Type B pancreatic cell (in vitro differentiated cells): ENCODE measurements around the gene SLC27A2. TPM values are rescaled to one million over a fixed set of nuclear protein-coding genes. Genes with fewer than 3 reads are reported as not detected.

ENCODE experiments used
- DNase-seq: peaks from one replicate; pipeline ENCODE4 v3.0.0; 2021; ENCODE audit warnings: mixed read lengths; ENCODE audit not compliant: unreplicated experiment; ENCODE audit errors: extremely low spot score
- H3K27ac Mint-ChIP-seq: 2 replicates; pipeline ENCODE4 v1.8.0; 2021; ENCODE audit warnings: mild to moderate bottlenecking, mixed read lengths
- H3K27me3 Mint-ChIP-seq: 2 replicates; pipeline ENCODE4 v1.8.0; 2021; ENCODE audit warnings: mixed read lengths
- H3K36me3 Mint-ChIP-seq: 2 replicates; pipeline ENCODE4 v1.8.0; 2021; ENCODE audit warnings: mixed read lengths
- H3K4me1 Mint-ChIP-seq: one replicate; pipeline ENCODE4 v1.8.0; 2021; ENCODE audit warnings: mixed read lengths; ENCODE audit not compliant: unreplicated experiment
- H3K4me3 Mint-ChIP-seq: 2 replicates; pipeline ENCODE4 v1.8.0; 2021; ENCODE audit warnings: mild to moderate bottlenecking, mixed read lengths
- H3K9me3 Mint-ChIP-seq: 2 replicates; pipeline ENCODE4 v1.8.0; 2021; ENCODE audit warnings: mixed read lengths
- CTCF ChIP-seq: fragments of 200-600 bp; sonication (generic); conservative IDR thresholded peaks from 2 replicates; pipeline ENCODE4 v1.5.0; 2021; ENCODE audit warnings: antibody characterized with exemption, mild to moderate bottlenecking
- total RNA-seq: library from RNA; stranded (reverse); gene quantifications from 2 replicates; pipeline ENCODE4 v1.2.1, GENCODE V29; 2021; ENCODE audit warnings: low replicate concordance

SLC27A2 gene
- total RNA-seq, 1 donor from 2014 or later: 5.9 TPM

DNA sequence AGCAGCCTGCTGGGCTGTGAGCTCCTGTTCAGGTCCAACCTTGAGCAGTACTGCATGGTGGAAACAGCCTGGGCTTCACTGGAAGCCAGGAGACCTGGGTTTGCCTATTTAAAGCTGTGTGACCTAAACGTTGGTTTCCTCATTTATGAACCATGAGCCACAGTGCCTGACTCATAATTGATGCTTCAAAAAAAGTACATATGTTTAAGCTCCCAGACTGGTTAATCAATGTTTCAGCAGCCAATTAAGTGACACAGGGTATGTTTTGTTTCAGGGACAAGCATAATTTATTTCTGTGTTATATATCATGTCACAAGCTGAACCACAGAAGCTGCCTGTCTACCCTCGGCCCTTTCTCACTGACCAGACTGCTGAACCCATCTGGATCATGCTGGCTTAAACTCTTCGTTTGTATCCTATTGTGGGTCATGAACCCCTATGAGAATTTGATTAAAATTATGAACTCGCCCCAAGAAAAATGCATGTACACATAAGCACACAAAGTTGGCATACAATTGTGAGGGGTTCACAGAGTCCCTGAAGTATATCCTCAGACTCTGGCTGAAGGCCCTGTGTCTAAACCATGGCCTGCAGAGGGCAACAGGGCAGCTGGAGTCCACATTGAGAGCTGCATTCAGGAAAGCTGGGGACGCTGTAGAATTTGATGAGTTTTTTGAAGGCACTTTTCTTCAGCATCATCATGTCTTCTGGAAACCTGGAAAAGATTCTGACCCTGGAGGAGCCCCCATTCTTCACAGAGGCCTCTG lies 59.9 kb downstream of the SLC27A2 start:
- DNase-seq: no peak
- TF ChIP-seq CTCF: no peak
- H3K9me3 Mint-ChIP-seq: no peaks in the 10 kb centered on the region
- no peak overlapping the region for H3K4me3 Mint-ChIP-seq
- no peaks in the 10 kb centered on the region for H3K4me1 Mint-ChIP-seq
- H3K27ac Mint-ChIP-seq: no peak overlapping the region
- H3K36me3 Mint-ChIP-seq: no peaks in the 10 kb centered on the region
- no peaks in the 10 kb centered on the region for H3K27me3 Mint-ChIP-seq

DNA sequence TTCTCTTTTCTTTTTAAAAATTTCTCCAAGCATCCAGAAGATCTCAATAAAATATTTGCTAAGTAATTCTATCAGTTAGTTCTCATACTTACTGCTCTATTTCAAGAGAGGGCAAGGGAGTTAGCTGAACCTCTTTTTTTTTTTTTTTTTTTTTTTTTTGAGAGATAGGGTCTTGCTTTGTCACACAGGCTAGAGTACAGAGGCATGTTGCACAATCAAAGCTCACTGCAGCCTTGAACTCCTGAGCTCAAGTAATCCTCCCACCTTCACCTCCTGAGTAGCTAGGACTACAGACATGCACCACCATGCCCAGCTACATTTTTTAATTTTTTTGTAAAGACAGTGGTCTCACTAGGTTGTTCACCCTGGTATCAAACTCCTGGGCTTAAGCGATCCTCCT lies 62.2 kb downstream of the SLC27A2 start:
- Mint-ChIP-seq H3K4me3 (no peak overlapping the region), H3K9me3 (peaks cover 4% of the 10 kb centered on the region), H3K4me1 (peaks cover 14% of the 10 kb centered on the region), H3K36me3 (no peaks in the 10 kb centered on the region), H3K27me3 (no peaks in the 10 kb centered on the region), H3K27ac (no peak overlapping the region)
- no peak for TF ChIP-seq CTCF
- DNase-seq: no peak

GRCh38 chr15:50244959-50245624 lies 63.1 kb downstream of the SLC27A2 start:
- Mint-ChIP-seq H3K27ac (no peak overlapping the region), H3K36me3 (no peaks in the 10 kb centered on the region), H3K4me3 (no peak overlapping the region), H3K27me3 (no peaks in the 10 kb centered on the region), H3K4me1 (peaks cover 18% of the 10 kb centered on the region), H3K9me3 (peaks cover 4% of the 10 kb centered on the region)
- DNase-seq: no peak
- TF ChIP-seq CTCF: no peak

DNA sequence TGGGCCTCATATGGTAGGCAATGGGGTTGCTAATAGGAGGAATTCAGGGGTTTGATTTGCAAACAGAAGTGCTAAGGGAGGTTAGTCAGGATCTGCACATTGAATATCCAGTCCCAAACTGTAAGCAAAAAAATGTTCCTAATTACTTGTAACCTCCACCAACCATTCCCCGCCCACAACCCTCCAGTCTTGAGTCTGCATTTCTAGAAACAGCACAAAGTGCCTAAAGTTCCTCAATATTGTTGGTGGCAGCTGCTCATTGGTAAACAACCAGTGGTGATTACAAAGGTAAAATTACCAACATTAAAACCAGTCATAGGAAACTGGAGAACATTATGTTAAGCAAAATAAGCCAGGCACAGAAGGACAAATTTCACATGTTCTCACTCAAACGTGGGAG lies 64.6 kb downstream of the SLC27A2 start:
- no peak for TF ChIP-seq CTCF
- DNase-seq: no peak
- Mint-ChIP-seq H3K9me3 (peaks cover 4% of the 10 kb centered on the region), H3K4me1 (peaks cover 18% of the 10 kb centered on the region), H3K36me3 (no peaks in the 10 kb centered on the region), H3K4me3 (no peak overlapping the region), H3K27ac (no peak overlapping the region), H3K27me3 (no peaks in the 10 kb centered on the region)

- Mint-ChIP-seq H3K27me3 (peaks cover 1% of the 10 kb centered on the region), H3K4me1 (peaks cover 18% of the 10 kb centered on the region), H3K4me3 (peak overlapping the region; percentile 28), H3K9me3 (peaks cover 4% of the 10 kb centered on the region), H3K27ac (peak overlapping the region; percentile 92), H3K36me3 (no peaks in the 10 kb centered on the region)
- TF ChIP-seq CTCF: no peak
- DNase-seq: no peak
These were observed 66.0 kb downstream of the SLC27A2 start for GRCh38 chr15:50247819-50248655.
